Suppressor macrophage (primary cell): ENCODE measurements around the gene RADX.
"Not testable (repeated sequence)": the region's sequence is repeated elsewhere in the genome, so short reads cannot be mapped to it uniquely, and the experiment has no call there.

Source experiments
- DNase-seq, 4 experiments: peaks; one replicate each; pipeline ENCODE4 v3.0.0-alpha.2; 2020 to 2022
- total RNA-seq, 17 experiments: gene quantifications; one replicate each; lab custom pipeline; 2026; ENCODE audit warnings: mixed read lengths in 6 of 17, inconsistent platforms in 3 of 17; lab: John Stamatoyannopoulos, UW

RADX gene
- total RNA-seq, result 3.7 to 21.5 (median 11.1) reads per million in 17 experiments

- peak; percentile 77 to 88 (median 84) for DNase-seq
Observed at GRCh38 chrX:106611679-106612392, at the start of gene RADX. Gene RADX (plus strand): TSS chrX:106611978. CDS start chrX:106612081, 103 bp downstream.

- DNase-seq, result no peak
Observed at GRCh38 chrX:106564986-106565385, 46.8 kb upstream of the RADX start.

GRCh38 chrX:106566362-106566761 is 45.4 kb upstream of the RADX start:
- no peak for DNase-seq

DNA sequence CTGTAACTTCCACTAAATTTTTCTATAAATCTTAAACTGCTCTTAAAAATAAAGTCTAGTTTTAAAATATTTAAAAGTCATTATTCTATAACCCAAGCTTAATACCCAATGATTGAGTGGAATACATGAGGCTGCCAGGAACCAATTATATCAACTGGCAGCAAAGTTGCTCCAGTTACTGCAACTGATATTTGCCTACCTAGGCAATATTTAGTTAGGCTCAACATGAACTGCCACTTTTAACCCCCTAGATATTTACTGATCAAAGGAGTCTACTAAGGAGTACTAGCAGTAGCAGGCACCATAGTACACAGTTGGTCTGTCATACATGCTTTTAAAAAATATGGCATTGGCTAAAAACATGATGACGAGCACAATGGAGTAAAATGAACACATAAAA is 29.9 kb upstream of the RADX start:
- no peak for DNase-seq

DNA sequence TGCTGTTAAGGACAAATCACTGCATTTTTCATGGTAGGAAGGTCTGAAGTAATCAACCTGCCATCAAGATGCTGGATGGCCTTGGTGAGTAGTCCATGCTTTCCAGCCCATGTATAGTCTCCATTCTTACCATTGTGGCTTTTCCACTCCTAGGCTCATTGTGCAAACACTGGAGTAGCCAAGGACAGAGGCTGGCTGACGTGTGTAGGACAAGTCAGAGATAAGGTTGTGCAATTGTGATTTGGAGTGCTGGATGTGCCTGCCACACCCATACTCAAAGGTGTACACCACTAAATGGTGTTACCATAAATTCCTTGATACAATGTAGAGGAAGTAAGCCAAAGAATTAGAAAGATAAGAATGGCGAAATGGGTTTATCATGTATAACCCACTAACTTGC is 26.3 kb upstream of the RADX start:
- no peak for DNase-seq

DNA sequence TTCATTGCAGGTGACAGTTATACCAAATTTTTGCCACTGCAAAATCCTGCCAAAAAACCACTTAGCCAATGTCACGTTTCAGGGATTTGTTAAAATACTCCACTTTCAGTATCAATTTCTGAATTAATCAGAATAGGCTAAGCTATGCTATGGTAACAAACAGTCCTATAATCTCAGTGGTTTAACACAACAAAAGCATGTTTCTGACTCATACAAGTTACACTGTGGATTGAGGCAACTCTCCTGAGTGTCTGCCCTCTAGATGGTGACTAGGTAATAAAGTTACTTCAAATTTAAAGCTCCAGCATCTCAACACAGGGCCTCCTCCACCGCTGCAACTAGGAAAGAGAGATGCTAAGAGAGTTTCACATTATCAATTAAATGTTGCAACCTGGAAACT is 23.0 kb upstream of the RADX start:
- DNase-seq, result no peak

DNA sequence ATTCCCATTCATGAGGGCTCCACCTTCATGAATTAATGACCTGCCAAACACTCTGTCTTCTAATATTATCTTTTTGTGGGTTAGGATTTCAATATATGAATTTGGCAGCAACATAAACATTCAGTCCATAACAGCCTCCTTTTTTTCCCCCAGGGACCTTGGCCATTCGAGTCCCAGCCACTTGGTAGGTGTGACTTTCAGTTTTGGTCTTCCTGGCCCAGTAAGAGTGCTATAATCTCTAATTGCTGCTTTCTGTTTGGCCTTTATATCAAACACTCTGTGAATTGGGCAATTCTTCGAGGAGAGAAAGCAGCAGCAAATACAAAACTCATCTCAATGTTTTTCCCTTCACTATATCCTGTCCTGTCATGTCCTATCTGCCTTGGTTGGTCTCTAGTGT is 12.4 kb upstream of the RADX start:
- no peak for DNase-seq

GRCh38 chrX:106606571-106606970 is 5.2 kb upstream of the RADX start:
- no peak for DNase-seq

GRCh38 chrX:106608016-106608415 is 3.8 kb upstream of the RADX start:
- no peak for DNase-seq

DNA sequence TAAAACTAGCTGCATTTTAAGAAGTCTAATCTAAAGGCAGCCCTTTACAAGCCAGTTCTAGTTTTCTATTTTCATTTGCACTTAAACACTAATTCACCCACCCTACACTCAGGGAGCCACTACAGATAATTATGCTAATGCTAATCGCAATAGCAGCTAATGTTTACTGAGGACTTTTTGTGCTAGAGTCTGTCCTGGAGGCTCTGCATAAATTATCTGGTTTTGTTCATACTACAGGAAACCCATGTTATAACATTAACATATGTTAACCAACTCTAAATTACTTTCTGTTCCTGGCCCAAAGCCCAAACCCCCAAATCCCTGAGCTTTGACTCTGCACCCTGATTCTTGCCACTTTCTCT is 480 bp upstream of the RADX start:
- no peak for DNase-seq

DNA sequence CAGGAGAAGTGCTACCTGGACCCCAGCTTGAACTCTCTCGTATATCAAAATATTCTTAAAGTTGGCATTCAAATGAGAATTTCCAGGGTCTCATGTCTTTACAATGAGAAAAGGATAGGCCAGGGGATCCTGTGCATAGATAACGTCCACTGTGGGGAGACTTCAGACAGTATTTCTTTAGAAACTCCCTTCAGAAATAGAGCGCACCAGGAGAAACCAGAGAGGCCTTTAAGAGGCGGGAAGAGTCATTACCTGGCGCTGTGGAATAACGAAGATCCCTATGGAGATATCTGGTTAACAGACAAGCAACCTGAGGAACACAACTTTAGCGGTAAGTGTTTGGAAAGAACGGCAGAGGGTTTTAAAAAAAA is 600 bp downstream of the RADX start:
- DNase-seq, result peak in 1 of 4 experiments; percentile 2

DNA sequence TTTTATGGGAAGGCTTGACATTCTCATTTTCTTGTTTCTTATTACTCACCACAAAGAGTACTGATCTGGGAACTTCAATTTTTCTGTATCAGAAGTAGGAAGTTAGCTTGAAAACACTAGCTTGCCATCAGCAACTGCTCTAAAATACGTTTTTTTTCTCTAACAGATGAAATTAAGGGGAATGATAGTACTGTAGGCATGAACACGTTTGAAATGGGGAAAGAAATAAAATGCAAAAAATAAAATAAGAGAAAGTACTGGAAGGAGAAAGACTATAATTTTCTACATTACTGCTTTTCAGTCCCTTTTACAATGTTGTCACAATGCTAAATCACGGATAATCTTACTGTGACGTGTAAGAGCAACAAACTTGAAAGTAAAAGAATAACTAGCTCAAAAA is 1.5 kb downstream of the RADX start:
- peak in 3 of 4 experiments; percentile 0 to 2 (median 2) for DNase-seq

GRCh38 chrX:106615041-106615440 is 3.3 kb downstream of the RADX start:
- no peak for DNase-seq

- peak in 2 of 4 experiments; percentile 10 to 13 for DNase-seq
Observed at GRCh38 chrX:106619797-106620196, 8.0 kb downstream of the RADX start.

GRCh38 chrX:106621836-106622235 is 10.1 kb downstream of the RADX start:
- peak in 1 of 4 experiments; percentile 3 for DNase-seq

GRCh38 chrX:106626789-106627188 is 15.0 kb downstream of the RADX start:
- DNase-seq, result no peak

DNA sequence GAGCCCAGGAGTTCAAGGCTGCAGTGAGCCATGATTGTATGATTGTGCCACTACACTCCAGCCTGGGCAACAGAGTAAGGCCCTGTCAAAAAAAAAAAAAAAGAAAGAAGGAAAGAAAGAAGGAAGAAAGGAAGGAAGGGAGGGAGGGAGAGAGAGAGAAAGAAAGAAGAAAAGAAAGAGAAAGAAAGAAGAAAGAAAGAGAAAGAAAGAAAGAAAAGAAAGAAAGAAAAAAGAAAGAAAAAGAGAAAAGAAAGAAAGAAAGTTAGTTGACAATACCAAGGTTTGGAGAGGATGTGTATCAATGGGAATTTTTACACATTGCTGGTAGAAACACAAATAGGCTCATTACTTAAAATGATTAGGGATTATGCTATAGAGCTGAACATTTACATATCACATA is 19.8 kb downstream of the RADX start:
- no peak for DNase-seq

DNA sequence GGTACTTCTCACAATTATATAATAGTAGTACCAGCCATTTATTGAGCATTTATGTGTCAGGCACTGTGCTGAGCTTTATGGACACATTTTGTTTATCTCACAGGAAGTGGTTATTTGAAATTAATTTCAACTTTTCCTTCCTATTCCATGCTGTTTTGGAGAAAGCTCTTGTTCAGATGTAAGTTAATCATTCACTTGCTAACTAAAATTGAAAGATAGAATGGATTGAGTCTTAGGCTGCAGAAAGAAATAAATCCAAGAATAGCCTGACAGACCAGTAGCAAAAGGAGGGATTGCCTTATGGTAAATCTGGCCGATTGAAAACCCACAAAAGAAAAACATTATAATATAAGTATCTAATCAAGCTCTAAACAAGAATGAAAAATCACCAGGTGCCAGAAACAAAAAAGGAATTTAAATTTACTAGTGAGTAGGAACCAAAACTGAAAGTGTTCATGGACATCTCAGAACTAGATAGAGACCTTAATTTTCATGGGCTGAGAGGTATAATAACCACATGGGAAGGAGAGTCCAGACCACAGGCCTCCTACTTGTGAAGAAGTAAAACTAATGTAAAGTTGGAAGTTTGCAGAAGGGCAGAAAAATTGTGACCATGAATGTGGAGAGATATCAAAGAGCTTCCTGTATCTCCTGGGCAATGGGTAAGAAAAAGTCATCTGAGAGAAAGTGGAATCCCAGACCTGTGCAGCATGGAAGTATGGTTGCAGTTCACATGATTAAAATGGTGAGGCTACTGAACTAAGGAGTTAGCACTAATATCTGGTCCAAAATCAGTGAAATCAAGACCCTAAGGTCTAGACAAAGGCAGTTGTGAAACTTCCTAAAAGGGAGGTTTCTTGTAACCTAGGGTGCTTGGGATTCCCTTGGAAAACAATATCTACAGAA is 38.0 kb downstream of the RADX start:
- no peak for DNase-seq

GRCh38 chrX:106653625-106654024 is 41.8 kb downstream of the RADX start:
- DNase-seq, result not testable (repeated sequence)

DNA sequence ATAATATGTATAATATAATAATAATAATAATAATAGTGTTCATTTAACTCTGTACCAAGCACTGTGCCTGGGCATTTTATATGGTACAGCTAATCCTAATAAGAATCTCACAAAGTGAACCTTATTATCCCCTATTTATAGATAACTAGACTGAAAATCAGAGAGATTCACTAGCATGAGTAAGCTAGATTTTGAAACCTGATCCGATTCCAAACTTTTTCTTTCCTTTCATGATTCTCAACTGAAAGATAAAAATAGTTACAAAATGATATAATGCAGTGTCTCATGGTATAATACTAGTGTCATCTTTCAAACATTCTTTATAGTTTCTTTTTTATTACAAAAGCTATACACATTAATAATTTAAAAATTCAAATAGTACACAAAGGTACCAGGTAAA is 58.9 kb downstream of the RADX start:
- DNase-seq, result no peak

DNA sequence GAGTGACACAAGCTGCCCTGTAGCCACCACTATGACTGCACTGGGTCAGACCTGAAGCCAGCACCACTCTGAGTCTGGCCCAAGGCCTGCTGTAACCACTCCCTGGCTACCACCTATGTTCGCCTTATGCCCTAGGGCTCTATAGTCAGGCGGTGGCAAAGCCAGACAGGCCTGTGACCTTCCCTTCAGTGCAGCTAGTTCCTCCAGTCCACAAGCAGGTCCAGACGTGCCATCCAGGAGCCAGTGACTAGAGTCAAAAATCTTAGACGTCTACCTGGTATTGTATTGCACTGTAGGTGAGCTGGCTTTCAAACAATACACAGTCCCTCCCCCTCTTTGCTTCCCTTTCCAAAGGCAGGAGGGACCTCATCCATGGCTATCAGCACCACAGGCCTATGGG is 60.7 kb downstream of the RADX start:
- DNase-seq, result no peak

- no peak for DNase-seq
Observed at GRCh38 chrX:106680716-106681115, 68.9 kb downstream of the RADX start.

GRCh38 chrX:106684207-106684606 is 72.4 kb downstream of the RADX start:
- no peak for DNase-seq
